IMR-90 (cell line): ENCODE measurements around the gene GLRA2. TPM values are rescaled to one million over a fixed set of nuclear protein-coding genes. Genes with fewer than 3 reads are reported as not detected.

Experiments
- ATAC-seq: fragments of 200-7000 bp; cut with Tn5 transposase; 2 replicates; pipeline ENCODE4 v1.9.1; 2020; ENCODE audit warnings: low read depth, mild to moderate bottlenecking, moderate library complexity
- BruUV-seq: library from RNA; stranded (reverse); fragments of 400-500 nt; replicated peaks from 2 replicates; lab custom pipeline; 2021; lab: Mats Ljungman, UMichigan
- CTCF ChIA-PET: fragments of 300-600 bp; formaldehyde crosslinking; extraction: SDS; loops from one replicate; lab custom pipeline; 2021; ENCODE audit warnings: antibody characterized with exemption; lab: Yijun Ruan, JAX
- POLR2A ChIA-PET: fragments of 300-600 bp; sonication (Branson Sonifier 250); formaldehyde crosslinking; loops from one replicate; lab custom pipeline; 2022; ENCODE audit warnings: antibody characterized with exemption; ENCODE audit not compliant: unreplicated experiment; lab: Charles Lee
- DNase-seq: peaks from one replicate; pipeline ENCODE4 v3.0.0; 2013
- H2AFZ ChIP-seq: replicated peaks from 2 replicates; pipeline ENCODE3; 2013; ENCODE audit warnings: low read length, mild to moderate bottlenecking; ENCODE audit not compliant: poor library complexity
- H2AK5ac ChIP-seq: 2 replicates; pipeline ENCODE4 v1.6.1; 2013; ENCODE audit warnings: low read depth, low read length, inconsistent platforms
- H2AK9ac ChIP-seq: replicated peaks from 2 replicates; pipeline ENCODE3; 2013; ENCODE audit warnings: mild to moderate bottlenecking, low read depth, low read length, moderate library complexity; ENCODE audit not compliant: poor library complexity
- H2BK120ac ChIP-seq: 2 replicates; pipeline ENCODE4 v1.6.1; 2013; ENCODE audit warnings: low read depth, low read length, inconsistent platforms
- H2BK15ac ChIP-seq: 3 replicates; pipeline ENCODE4 v1.6.1; 2013; ENCODE audit warnings: low read depth, low read length, inconsistent platforms
- H2BK20ac ChIP-seq: 2 replicates; pipeline ENCODE4 v1.6.1; 2013; ENCODE audit warnings: low read depth, mild to moderate bottlenecking, inconsistent platforms, low read length, moderate library complexity
- H2BK5ac ChIP-seq: 2 replicates; pipeline ENCODE4 v1.6.1; 2013; ENCODE audit warnings: mild to moderate bottlenecking, low read depth, low read length, inconsistent platforms; ENCODE audit not compliant: poor library complexity, severe bottlenecking
- H3K14ac ChIP-seq: replicated peaks from 2 replicates; pipeline ENCODE4 v1.6.1; 2013; ENCODE audit warnings: low read depth, low read length, inconsistent platforms
- H3K18ac ChIP-seq: 2 replicates; pipeline ENCODE4 v1.6.1; 2013; ENCODE audit warnings: low read depth, low read length, control low read depth
- H3K23ac ChIP-seq: 2 replicates; pipeline ENCODE4 v1.6.1; 2013; ENCODE audit warnings: low read depth, low read length, inconsistent platforms
- H3K27ac ChIP-seq: 2 replicates; pipeline ENCODE4 v1.5.1; 2013; ENCODE audit warnings: mild to moderate bottlenecking, control low read depth, low read length; ENCODE audit not compliant: insufficient read depth
- H3K27me3 ChIP-seq: 2 replicates; pipeline ENCODE4 v1.6.1; 2013; ENCODE audit warnings: low read length; ENCODE audit not compliant: control insufficient read depth, insufficient read depth
- H3K36me3 ChIP-seq: 2 replicates; pipeline ENCODE4 v1.6.1; 2013; ENCODE audit warnings: low read length, mixed read lengths; ENCODE audit not compliant: control insufficient read depth, insufficient read depth
- H3K4ac ChIP-seq: 2 replicates; pipeline ENCODE4 v1.6.1; 2013; ENCODE audit warnings: low read depth, low read length, inconsistent platforms
- H3K4me1 ChIP-seq: 2 replicates; pipeline ENCODE4 v1.6.1; 2013; ENCODE audit warnings: low read length, mixed read lengths; ENCODE audit not compliant: control insufficient read depth, insufficient read depth
- H3K4me2 ChIP-seq: 2 replicates; pipeline ENCODE4 v1.6.1; 2013; ENCODE audit warnings: low read depth, mild to moderate bottlenecking, control low read depth, low read length, moderate library complexity
- H3K4me3 ChIP-seq: 2 replicates; pipeline ENCODE4 v1.5.1; 2013; ENCODE audit warnings: low read depth, mild to moderate bottlenecking, control low read depth, low read length, moderate library complexity; ENCODE audit not compliant: insufficient read depth
- H3K56ac ChIP-seq: 2 replicates; pipeline ENCODE4 v1.6.1; 2013; ENCODE audit warnings: low read length, inconsistent platforms; ENCODE audit not compliant: insufficient read depth; ENCODE audit errors: extremely low read depth
- H3K79me1 ChIP-seq, 2 experiments: 2 replicates each; pipeline ENCODE4 v1.6.1; 2013; ENCODE audit warnings: low read length in 2 of 2, inconsistent platforms in 1 of 2, low read depth in 1 of 2
- H3K9ac ChIP-seq: 2 replicates; pipeline ENCODE4 v1.6.1; 2013; ENCODE audit warnings: low read depth, low read length, control low read depth
- H3K9me1 ChIP-seq: 2 replicates; pipeline ENCODE4 v1.6.1; 2013; ENCODE audit warnings: low read length, inconsistent platforms; ENCODE audit not compliant: insufficient read depth
- H3K9me3 ChIP-seq: 2 replicates; pipeline ENCODE4 v1.6.1; 2013; ENCODE audit warnings: low read length; ENCODE audit not compliant: control insufficient read depth, insufficient read depth
- H4K20me1 ChIP-seq: 2 replicates; pipeline ENCODE4 v1.6.1; 2013; ENCODE audit warnings: low read length, inconsistent platforms; ENCODE audit not compliant: insufficient read depth
- H4K5ac ChIP-seq: 2 replicates; pipeline ENCODE4 v1.6.1; 2013; ENCODE audit warnings: mild to moderate bottlenecking, low read depth, low read length, control low read depth
- H4K8ac ChIP-seq, 2 experiments: 2 replicates each; pipeline ENCODE4 v1.6.1; 2013; ENCODE audit warnings: low read depth in 2 of 2, low read length in 2 of 2, control low read depth in 1 of 2, inconsistent platforms in 1 of 2
- H4K91ac ChIP-seq: 2 replicates; pipeline ENCODE4 v1.6.1; 2013; ENCODE audit warnings: low read depth, low read length, inconsistent platforms; ENCODE audit not compliant: insufficient read depth
- RFX5 ChIP-seq: IDR thresholded peaks from 2 replicates; pipeline ENCODE4 v1.8.0; 2012; ENCODE audit warnings: low read depth, mild to moderate bottlenecking, low read length, moderate library complexity
- WGBS, 2 experiments: methylation state at CpG; one replicate each; pipeline versions ENCODE4 v1.1.5 to v1.1.7; 2013; ENCODE audit warnings: missing lambda C conversion rate in 2 of 2; ENCODE audit not compliant: insufficient read length in 1 of 2; ENCODE audit errors: extremely low coverage in 2 of 2; 5-methylcytosine and 5-hydroxymethylcytosine counted together
- dilution Hi-C: fragments of 300-500 bp; cut with HindIII; formaldehyde crosslinking; loops from one replicate; pipeline ENCODE4 v1.14.3; 2018; ENCODE audit warnings: low sequenced_read_pairs; ENCODE audit not compliant: unreplicated experiment
- in situ Hi-C: fragments of 300-500 bp; cut with MboI; formaldehyde crosslinking; loops from 3 replicates; pipeline ENCODE4 v1.14.3; 2019; ENCODE audit warnings: low sequenced_read_pairs, inconsistent platforms, mixed read lengths
- intact Hi-C: fragments of 100-400 bp; cut with micrococcal nuclease; formaldehyde crosslinking; loops from 2 replicates; pipeline ENCODE4 v1.10.0; 2022
- polyA plus RNA-seq, 3 experiments: library from polyadenylated mRNA; depleted of rRNA; stranded (reverse); fragments of >200 nt; gene quantifications; 2 replicates each; pipeline ENCODE4 v1.2.3, GENCODE V29; 2012; ENCODE audit warnings: low replicate concordance in 1 of 3
- total RNA-seq: library from RNA; depleted of rRNA; stranded (reverse); fragments of >200 nt; gene quantifications from 2 replicates; pipeline ENCODE4 v1.2.3, GENCODE V29; 2012

Gene GLRA2
- total and polyA plus RNA-seq, 2 of the 4 experiments (the other 2 are of a cell fraction), result not detected

GRCh38 chrX:14598330-14598729, 69.0 kb downstream of the GLRA2 start:
- Histone ChIP-seq H4K91ac (no peak overlapping the region), H3K9ac (no peak overlapping the region), H2BK15ac (no peak overlapping the region), H3K14ac (no peak overlapping the region), H3K9me3 (no peaks in the 10 kb centered on the region), H3K18ac (no peak overlapping the region), H2BK120ac (no peak overlapping the region), H3K9me1 (no peaks in the 10 kb centered on the region), H3K27ac (no peak overlapping the region), H2AK9ac (no peak overlapping the region), H3K27me3 (no peaks in the 10 kb centered on the region), H2AK5ac (no peak overlapping the region), H2BK20ac (no peak overlapping the region), H3K23ac (no peak overlapping the region), H4K8ac (no peak overlapping the region), H3K4me2 (no peak overlapping the region), H3K79me1 (no peaks in the 10 kb centered on the region), H3K4ac (no peak overlapping the region), H4K20me1 (no peaks in the 10 kb centered on the region), H3K56ac (no peak overlapping the region), H4K5ac (no peak overlapping the region), H3K4me3 (no peak overlapping the region), H2AFZ (no peak overlapping the region), H3K4me1 (no peaks in the 10 kb centered on the region), H2BK5ac (no peak overlapping the region), H3K36me3 (no peaks in the 10 kb centered on the region)
- TF ChIP-seq RFX5, result no peak
- 28% methylated on average over 2 of the region's 3 CpGs; no CpG with 5 or more reads in 1 of the 2 experiments for WGBS, 2 experiments
- DNase-seq (no peak), ATAC-seq (no peak)
- dilution Hi-C loops (no loop called here), in situ Hi-C loops (no loop called here), intact Hi-C loops (no loop called here)
- BruUV-seq, result no TSS peak
- ChIA-PET CTCF (no interaction called here), POLR2A (no interaction called here)
